ENCODE results near the gene PIM1. TPM values are rescaled to one million over a fixed set of nuclear protein-coding genes. Genes with fewer than 3 reads are reported as not detected.

The PIM1 gene
- total RNA-seq, 1 donor = 8.7 TPM

DNA sequence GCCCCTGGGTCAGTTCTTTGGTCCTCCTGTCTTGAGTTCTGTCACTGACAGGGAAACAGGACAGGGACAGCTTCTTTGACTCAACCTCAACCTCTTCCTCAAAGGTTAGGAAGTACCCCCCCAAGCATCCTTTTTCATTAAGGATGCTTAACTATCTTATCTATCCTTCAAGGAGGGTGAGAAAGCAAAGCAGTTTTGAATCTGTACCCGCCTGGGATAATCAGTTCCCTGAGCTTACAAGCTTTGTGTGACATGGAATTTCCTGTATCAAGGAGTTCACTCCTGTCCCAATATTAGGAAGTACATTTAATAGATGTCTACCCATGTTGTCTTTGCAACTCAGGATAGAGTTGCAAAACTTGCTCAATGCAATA lies 31.1 kb upstream of the PIM1 start:
- H3K4me3 ChIP-seq (ENCODE audit: low read depth, low read length) = no peak overlapping the region
- no peak for DNase-seq (ENCODE audit: low read depth)
- TF ChIP-seq, protein P1, sequence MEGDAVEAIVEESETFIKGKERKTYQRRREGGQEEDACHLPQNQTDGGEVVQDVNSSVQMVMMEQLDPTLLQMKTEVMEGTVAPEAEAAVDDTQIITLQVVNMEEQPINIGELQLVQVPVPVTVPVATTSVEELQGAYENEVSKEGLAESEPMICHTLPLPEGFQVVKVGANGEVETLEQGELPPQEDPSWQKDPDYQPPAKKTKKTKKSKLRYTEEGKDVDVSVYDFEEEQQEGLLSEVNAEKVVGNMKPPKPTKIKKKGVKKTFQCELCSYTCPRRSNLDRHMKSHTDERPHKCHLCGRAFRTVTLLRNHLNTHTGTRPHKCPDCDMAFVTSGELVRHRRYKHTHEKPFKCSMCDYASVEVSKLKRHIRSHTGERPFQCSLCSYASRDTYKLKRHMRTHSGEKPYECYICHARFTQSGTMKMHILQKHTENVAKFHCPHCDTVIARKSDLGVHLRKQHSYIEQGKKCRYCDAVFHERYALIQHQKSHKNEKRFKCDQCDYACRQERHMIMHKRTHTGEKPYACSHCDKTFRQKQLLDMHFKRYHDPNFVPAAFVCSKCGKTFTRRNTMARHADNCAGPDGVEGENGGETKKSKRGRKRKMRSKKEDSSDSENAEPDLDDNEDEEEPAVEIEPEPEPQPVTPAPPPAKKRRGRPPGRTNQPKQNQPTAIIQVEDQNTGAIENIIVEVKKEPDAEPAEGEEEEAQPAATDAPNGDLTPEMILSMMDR (IDR thresholded peaks at IDR 0.05; ENCODE audit: insufficient read depth, low read length) = no peak

DNA sequence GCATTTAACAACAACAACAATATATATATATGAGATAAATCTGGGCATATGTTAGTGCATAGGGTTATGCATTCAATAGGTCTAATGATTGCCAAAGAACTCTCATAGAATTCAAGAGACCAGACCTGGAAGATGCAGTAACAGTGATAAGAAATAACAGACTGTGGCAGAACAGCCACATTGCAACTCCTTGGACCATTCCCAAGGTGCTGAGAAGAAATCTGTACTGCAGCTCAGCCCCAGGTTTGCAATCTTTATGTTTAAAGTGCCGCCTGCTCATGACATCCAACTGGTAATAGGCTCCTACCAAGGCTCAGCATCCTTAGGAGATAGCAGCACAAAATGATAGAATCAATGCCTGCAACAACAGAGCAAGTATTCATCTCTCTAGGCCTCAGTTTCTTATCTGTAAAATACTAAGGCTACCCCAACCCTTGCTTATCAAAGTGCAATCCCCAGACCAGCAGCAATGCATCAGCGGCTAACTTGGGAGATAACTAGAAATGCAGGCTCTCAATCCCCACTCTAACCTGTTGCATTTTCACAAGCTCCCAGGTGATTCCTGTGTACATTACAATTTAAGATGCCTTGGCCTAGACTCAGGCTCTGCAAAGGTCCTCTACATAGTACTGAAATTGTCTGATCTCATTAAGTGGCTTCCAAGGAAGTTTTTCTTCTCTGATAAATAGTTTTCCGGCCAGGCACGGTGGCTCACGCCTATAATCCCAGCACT lies 30.6 kb upstream of the PIM1 start:
- peak; percentile 45 for DNase-seq (ENCODE audit: low read depth)
- no peak overlapping the region for H3K4me3 ChIP-seq (ENCODE audit: low read depth, low read length)
- TF ChIP-seq, protein P1 (IDR thresholded peaks at IDR 0.05; ENCODE audit: insufficient read depth, low read length) = no peak

DNA sequence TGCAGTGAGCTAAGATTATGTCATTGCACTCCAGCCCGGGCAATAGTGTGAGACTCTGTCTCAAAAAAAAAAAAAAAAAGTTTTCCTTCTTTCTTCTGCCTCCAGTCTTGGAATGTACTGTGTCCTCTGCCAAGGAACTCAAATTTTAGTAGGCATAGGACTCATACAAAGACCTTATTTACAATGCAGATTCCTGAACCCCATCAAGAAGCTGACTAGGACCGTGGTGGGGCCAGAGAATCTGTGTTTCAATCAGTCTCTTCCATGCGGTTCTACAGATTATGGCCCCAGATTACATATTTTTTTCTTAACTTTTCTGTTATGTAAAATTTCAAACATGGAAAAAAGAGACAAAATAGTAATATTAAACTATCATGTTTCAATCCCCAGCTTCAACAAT lies 29.8 kb upstream of the PIM1 start:
- DNase-seq (ENCODE audit: low read depth) = no peak
- H3K4me3 ChIP-seq (ENCODE audit: low read depth, low read length) = no peak overlapping the region
- TF ChIP-seq, protein P1 (IDR thresholded peaks at IDR 0.05; ENCODE audit: insufficient read depth, low read length) = no peak

DNA sequence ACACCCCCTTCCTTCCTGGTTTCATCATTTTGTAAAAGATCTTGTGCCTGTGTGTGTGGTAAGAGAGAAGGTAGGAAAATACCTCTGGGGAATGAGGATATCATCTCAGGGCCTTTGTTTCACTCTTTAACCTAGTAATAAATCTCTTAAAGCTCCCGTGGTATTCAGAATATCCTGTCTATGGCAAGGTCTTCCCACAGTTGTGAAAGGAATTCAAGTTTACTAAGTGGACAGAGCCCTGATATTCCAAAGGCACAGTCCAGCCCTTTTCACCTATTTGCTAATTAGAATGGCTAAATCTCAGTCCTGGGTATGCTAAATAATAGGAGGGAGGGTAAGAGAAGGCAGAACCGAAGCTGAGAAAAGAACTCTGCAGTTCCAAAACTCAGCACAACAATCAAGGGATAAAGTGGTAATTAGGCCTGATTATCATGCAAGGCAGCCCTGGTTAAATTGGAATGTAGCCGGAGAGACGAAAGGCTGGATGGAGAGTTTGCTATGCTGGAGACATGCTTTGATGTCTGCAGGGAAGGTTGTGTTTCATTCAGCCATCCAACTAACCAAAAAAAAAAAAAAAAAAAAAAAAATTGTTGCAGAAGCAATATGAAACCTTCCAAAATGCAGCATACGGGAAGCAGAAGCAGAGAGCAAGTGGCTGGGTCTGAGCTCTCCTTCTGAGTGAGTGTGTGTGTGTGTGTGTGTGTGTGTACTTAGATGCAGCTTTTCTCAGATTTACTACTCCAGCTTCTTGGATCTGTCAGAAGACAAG lies 28.5 kb upstream of the PIM1 start:
- peak; percentile 77 for DNase-seq (ENCODE audit: low read depth)
- TF ChIP-seq, protein P1 (IDR thresholded peaks at IDR 0.05; ENCODE audit: insufficient read depth, low read length) = no peak

DNA sequence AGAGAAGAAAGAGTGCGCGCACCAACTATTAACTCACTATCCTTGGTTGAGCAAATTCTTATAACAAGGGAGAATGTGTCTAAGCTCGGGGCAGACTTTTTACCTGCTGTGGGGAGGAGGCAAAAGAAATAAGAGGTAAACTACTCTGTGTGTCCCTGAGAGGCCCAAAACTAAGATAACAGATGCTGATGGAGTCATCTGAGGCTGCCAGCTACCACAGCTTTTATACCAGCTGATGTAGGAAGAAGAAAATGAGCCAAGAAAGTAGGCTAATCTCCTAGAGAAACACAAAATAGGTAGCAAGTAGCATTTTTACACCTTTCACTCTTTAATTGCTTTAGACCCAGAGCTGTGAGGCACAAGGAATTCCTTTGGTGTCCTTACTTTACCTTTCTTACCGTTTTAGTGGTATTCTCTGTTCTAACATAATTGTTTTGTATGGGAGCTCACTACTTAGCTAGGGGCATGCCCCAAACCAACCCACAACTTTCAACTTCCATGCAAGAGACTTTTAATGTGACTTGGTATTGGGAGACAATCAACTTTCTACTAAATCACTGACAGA lies 27.8 kb upstream of the PIM1 start:
- H3K4me3 ChIP-seq (ENCODE audit: low read depth, low read length) = no peak overlapping the region
- TF ChIP-seq, protein P1 (IDR thresholded peaks at IDR 0.05; ENCODE audit: insufficient read depth, low read length) = no peak
- DNase-seq (ENCODE audit: low read depth) = no peak

More for the DNA sequence above, 28.5 kb upstream of the PIM1 start:
- no peak overlapping the region for H3K4me3 ChIP-seq (ENCODE audit: low read depth, low read length)

DNA sequence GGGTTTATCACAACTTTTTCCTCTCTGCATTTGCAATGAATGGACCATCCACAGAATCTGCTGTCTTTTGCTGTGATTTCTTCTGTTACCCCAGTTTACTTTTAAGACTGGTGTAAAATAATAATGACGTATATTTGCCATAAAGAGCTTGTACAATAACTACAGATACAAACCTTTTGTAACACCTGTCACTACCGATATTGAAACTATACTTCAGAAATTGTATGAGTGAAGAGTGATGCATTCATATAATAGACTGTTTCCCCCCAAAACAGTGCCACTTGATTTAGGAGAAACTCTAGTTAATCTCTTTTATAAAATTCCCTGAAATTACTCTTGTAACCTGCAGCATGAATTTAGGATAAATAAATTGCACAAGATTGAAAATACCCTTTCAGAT lies 26.4 kb upstream of the PIM1 start:
- no peak overlapping the region for H3K4me3 ChIP-seq (ENCODE audit: low read depth, low read length)
- DNase-seq (ENCODE audit: low read depth) = no peak
- TF ChIP-seq, protein P1 (IDR thresholded peaks at IDR 0.05; ENCODE audit: insufficient read depth, low read length) = no peak

Data from fibroblast of the aortic adventitia (primary cell).